RWPE2 (cell line): ENCODE measurements around the gene OR2AE1.

ENCODE experiments used
- ATAC-seq: fragments of 200-7000 bp; cut with Tn5 transposase; 3 replicates; pipeline ENCODE4 v1.9.1; 2021; ENCODE audit warnings: low read depth
- DNase-seq: peaks from one replicate; pipeline ENCODE4 v3.0.0-alpha.2; 2020; ENCODE audit warnings: low spot score
- H3K27ac ChIP-seq: fragments of 450-650 bp; 2 replicates; pipeline ENCODE4 v1.5.1; 2017; ENCODE audit warnings: mild to moderate bottlenecking; ENCODE audit not compliant: poor library complexity, severe bottlenecking
- H3K27me3 ChIP-seq: fragments of 250-450 bp; sonication (Bioruptor Pico); 2 replicates; pipeline ENCODE4 v1.5.1; 2021; ENCODE audit warnings: mild to moderate bottlenecking, moderate library complexity; ENCODE audit not compliant: insufficient read depth, poor library complexity, severe bottlenecking
- H3K36me3 ChIP-seq: fragments of 250-450 bp; sonication (Bioruptor Pico); 2 replicates; pipeline ENCODE4 v1.5.1; 2020; ENCODE audit warnings: low read depth, mild to moderate bottlenecking, moderate library complexity
- H3K4me1 ChIP-seq: fragments of 250-450 bp; sonication (Bioruptor Pico); 2 replicates; pipeline ENCODE4 v1.5.1; 2021; ENCODE audit warnings: mild to moderate bottlenecking, moderate library complexity; ENCODE audit not compliant: insufficient read depth, poor library complexity, severe bottlenecking
- H3K4me3 ChIP-seq: fragments of 250-450 bp; sonication (Bioruptor Pico); 2 replicates; pipeline ENCODE4 v1.5.1; 2021; ENCODE audit warnings: mild to moderate bottlenecking, moderate library complexity; ENCODE audit not compliant: severe bottlenecking
- H3K9me3 ChIP-seq: fragments of 250-450 bp; sonication (Bioruptor Pico); 2 replicates; pipeline ENCODE4 v1.5.1; 2021; ENCODE audit warnings: mild to moderate bottlenecking, moderate library complexity; ENCODE audit not compliant: severe bottlenecking
- CTCF ChIP-seq: fragments of 450-650 bp; IDR thresholded peaks from one replicate; pipeline ENCODE4 v1.5.1; 2017; ENCODE audit warnings: mild to moderate bottlenecking, moderate library complexity; ENCODE audit not compliant: poor library complexity, severe bottlenecking

The OR2AE1 gene

GRCh38 chr7:99843808-99844207 is 33.0 kb downstream of the OR2AE1 start:
- ATAC-seq (no peak), DNase-seq (no peak)
- TF ChIP-seq CTCF = no peak
- Histone ChIP-seq H3K4me1 (no peaks in the 10 kb centered on the region), H3K27ac (no peak overlapping the region), H3K36me3 (no peaks in the 10 kb centered on the region), H3K4me3 (no peak overlapping the region), H3K9me3 (no peaks in the 10 kb centered on the region), H3K27me3 (no peaks in the 10 kb centered on the region)

- Histone ChIP-seq H3K27ac (no peak overlapping the region), H3K4me1 (no peaks in the 10 kb centered on the region), H3K36me3 (no peaks in the 10 kb centered on the region), H3K4me3 (no peak overlapping the region), H3K27me3 (no peaks in the 10 kb centered on the region), H3K9me3 (no peaks in the 10 kb centered on the region)
- ATAC-seq (no peak), DNase-seq (no peak)
- no peak for TF ChIP-seq CTCF
These were observed 33.9 kb downstream of the OR2AE1 start for GRCh38 chr7:99842926-99843325.

- Histone ChIP-seq H3K36me3 (no peaks in the 10 kb centered on the region), H3K27ac (no peak overlapping the region), H3K4me1 (no peaks in the 10 kb centered on the region), H3K9me3 (no peaks in the 10 kb centered on the region), H3K27me3 (no peaks in the 10 kb centered on the region), H3K4me3 (no peak overlapping the region)
- no peak for DNase-seq
- 0 out of 3 replicates have a peak, but pooled peaks have one; percentile 23 for ATAC-seq
- no peak for TF ChIP-seq CTCF
These were observed 36.5 kb downstream of the OR2AE1 start for GRCh38 chr7:99840136-99840869.

- no peaks in the 10 kb centered on the region for H3K27me3 ChIP-seq
- no peak overlapping the region for H3K27ac ChIP-seq
- H3K4me3 ChIP-seq = no peak overlapping the region
- TF ChIP-seq CTCF = no peak
- ATAC-seq (peak; percentile 74), DNase-seq (no peak)
- no peaks in the 10 kb centered on the region for H3K9me3 ChIP-seq
- H3K36me3 ChIP-seq = no peaks in the 10 kb centered on the region
- no peaks in the 10 kb centered on the region for H3K4me1 ChIP-seq
These were observed 37.4 kb downstream of the OR2AE1 start for GRCh38 chr7:99839287-99840021.
